GM23248 (cell line): ENCODE data around the gene CAMKK1. TPM values are rescaled to one million over a fixed set of nuclear protein-coding genes. Genes with fewer than 3 reads are reported as not detected.

Experiments
- DNase-seq: peaks from one replicate; pipeline ENCODE4 v3.0.0-alpha.2; 2015
- H2AFZ ChIP-seq: fragments of 200-600 bp; sonication (generic); 2 replicates; pipeline ENCODE4 v1.6.1; 2016; ENCODE audit warnings: antibody characterized with exemption
- H3F3A ChIP-seq: fragments of 200-600 bp; sonication (generic); 2 replicates; pipeline ENCODE4 v1.6.1; 2016; ENCODE audit warnings: mild to moderate bottlenecking, antibody characterized with exemption, mixed run types; ENCODE audit not compliant: insufficient read depth
- H3K27ac ChIP-seq: fragments of 200-600 bp; sonication (generic); 2 replicates; pipeline ENCODE4 v1.5.1; 2016; ENCODE audit warnings: mild to moderate bottlenecking
- H3K27me3 ChIP-seq: fragments of 200-600 bp; sonication (generic); replicated peaks from 2 replicates; pipeline ENCODE4 v1.6.1; 2016; ENCODE audit warnings: mild to moderate bottlenecking; ENCODE audit not compliant: insufficient read depth
- H3K36me3 ChIP-seq: fragments of 200-600 bp; sonication (generic); 2 replicates; pipeline ENCODE4 v1.6.1; 2016; ENCODE audit warnings: low read depth, mild to moderate bottlenecking
- H3K4me1 ChIP-seq: fragments of 200-600 bp; sonication (generic); 2 replicates; pipeline ENCODE4 v1.6.1; 2016; ENCODE audit warnings: mild to moderate bottlenecking; ENCODE audit not compliant: insufficient read depth
- H3K4me2 ChIP-seq: fragments of 200-600 bp; sonication (generic); one replicate; pipeline ENCODE4 v1.6.1; 2016; ENCODE audit warnings: mild to moderate bottlenecking; ENCODE audit not compliant: unreplicated experiment
- H3K4me3 ChIP-seq: fragments of 200-600 bp; sonication (generic); 2 replicates; pipeline ENCODE4 v1.5.1; 2016; ENCODE audit warnings: mild to moderate bottlenecking
- H3K79me2 ChIP-seq: fragments of 200-600 bp; sonication (generic); 2 replicates; pipeline ENCODE4 v1.6.1; 2016; ENCODE audit warnings: mild to moderate bottlenecking; ENCODE audit not compliant: insufficient read depth
- H3K9ac ChIP-seq: fragments of 200-600 bp; sonication (generic); 2 replicates; pipeline ENCODE4 v1.6.1; 2016; ENCODE audit warnings: mild to moderate bottlenecking
- H3K9me2 ChIP-seq: fragments of 200-600 bp; sonication (generic); 2 replicates; pipeline ENCODE4 v1.6.1; 2016; ENCODE audit warnings: mixed run types, mild to moderate bottlenecking, moderate library complexity; ENCODE audit not compliant: insufficient read depth
- H3K9me3 ChIP-seq: fragments of 200-600 bp; sonication (generic); one replicate; pipeline ENCODE4 v1.6.1; 2017; ENCODE audit warnings: low read depth
- H4K20me1 ChIP-seq: fragments of 200-600 bp; sonication (generic); 2 replicates; pipeline ENCODE4 v1.6.0; 2016; ENCODE audit not compliant: insufficient read depth
- EZH2 ChIP-seq: fragments of 200-600 bp; sonication (generic); IDR thresholded peaks from 2 replicates; pipeline ENCODE4 v1.6.1; 2018; ENCODE audit warnings: antibody characterized with exemption, mild to moderate bottlenecking; ENCODE audit not compliant: insufficient read depth, poor library complexity, severe bottlenecking
- EZH2phosphoT487 ChIP-seq: fragments of 200-600 bp; sonication (generic); IDR thresholded peaks from 2 replicates; pipeline ENCODE4 v1.6.1; 2018; ENCODE audit warnings: antibody characterized with exemption, moderate library complexity, mild to moderate bottlenecking, low read depth; ENCODE audit not compliant: insufficient read depth
- WGBS, 2 experiments: methylation state at CpG; one replicate each; pipeline ENCODE4 v1.1.6; 2015 to 2017; ENCODE audit warnings: low lambda C conversion rate in 2 of 2, low coverage in 1 of 2; ENCODE audit errors: missing lambda C conversion rate in 2 of 2; 5-methylcytosine and 5-hydroxymethylcytosine counted together
- in situ Hi-C: fragments of 300-500 bp; cut with MboI; formaldehyde crosslinking; loops from 2 replicates; pipeline ENCODE4 v1.15.0; 2020
- polyA plus RNA-seq: library from polyadenylated mRNA; unstranded; fragments of >200 nt; fragmentation: Nextera tagmentation; extraction: Ambion mirVana; gene quantifications from 2 replicates; pipeline ENCODE4 v1.2.1, GENCODE V29; 2016
- total RNA-seq: library from RNA; depleted of rRNA; stranded (reverse); fragments of >200 nt; shearing (Covaris generic); gene quantifications from 2 replicates; pipeline ENCODE4 v1.2.3, GENCODE V29; 2014

The CAMKK1 gene
- total and polyA plus RNA-seq, 2 experiments from 2014 or later, result 4.0 to 4.5 TPM

- in situ Hi-C loops, result no loop called here
- peaks cover 30% of the 10 kb centered on the region for H3K4me1 ChIP-seq
- H3K4me3 ChIP-seq, result peak overlapping the region; percentile 66; the same call in 1 of the 2 replicates
- 90% methylated on average over 7 of the region's 7 CpGs for WGBS, 2 experiments
- no peak overlapping the region for H3K27ac ChIP-seq
- H3K79me2 ChIP-seq, result no peaks in the 10 kb centered on the region
- no peak overlapping the region for H3K4me2 ChIP-seq
- H3K9ac ChIP-seq, result peak overlapping the region; percentile 74; the same call in 1 of the 2 replicates
- H3K36me3 ChIP-seq, result no peaks in the 10 kb centered on the region
- no peak for DNase-seq
- H3K27me3 ChIP-seq, result no peaks in the 10 kb centered on the region
- peaks cover 24% of the 10 kb centered on the region for H3F3A ChIP-seq
- TF ChIP-seq EZH2phosphoT487, result no peak
- TF ChIP-seq EZH2, result no peak
- H3K9me2 ChIP-seq, result no peaks in the 10 kb centered on the region
- peak overlapping the region; percentile 83 for H2AFZ ChIP-seq
- H3K9me3 ChIP-seq, result no peaks in the 10 kb centered on the region
- H4K20me1 ChIP-seq, result no peaks in the 10 kb centered on the region
Observed at GRCh38 chr17:3893720-3894116, 865 bp upstream of the CAMKK1 start.

DNA sequence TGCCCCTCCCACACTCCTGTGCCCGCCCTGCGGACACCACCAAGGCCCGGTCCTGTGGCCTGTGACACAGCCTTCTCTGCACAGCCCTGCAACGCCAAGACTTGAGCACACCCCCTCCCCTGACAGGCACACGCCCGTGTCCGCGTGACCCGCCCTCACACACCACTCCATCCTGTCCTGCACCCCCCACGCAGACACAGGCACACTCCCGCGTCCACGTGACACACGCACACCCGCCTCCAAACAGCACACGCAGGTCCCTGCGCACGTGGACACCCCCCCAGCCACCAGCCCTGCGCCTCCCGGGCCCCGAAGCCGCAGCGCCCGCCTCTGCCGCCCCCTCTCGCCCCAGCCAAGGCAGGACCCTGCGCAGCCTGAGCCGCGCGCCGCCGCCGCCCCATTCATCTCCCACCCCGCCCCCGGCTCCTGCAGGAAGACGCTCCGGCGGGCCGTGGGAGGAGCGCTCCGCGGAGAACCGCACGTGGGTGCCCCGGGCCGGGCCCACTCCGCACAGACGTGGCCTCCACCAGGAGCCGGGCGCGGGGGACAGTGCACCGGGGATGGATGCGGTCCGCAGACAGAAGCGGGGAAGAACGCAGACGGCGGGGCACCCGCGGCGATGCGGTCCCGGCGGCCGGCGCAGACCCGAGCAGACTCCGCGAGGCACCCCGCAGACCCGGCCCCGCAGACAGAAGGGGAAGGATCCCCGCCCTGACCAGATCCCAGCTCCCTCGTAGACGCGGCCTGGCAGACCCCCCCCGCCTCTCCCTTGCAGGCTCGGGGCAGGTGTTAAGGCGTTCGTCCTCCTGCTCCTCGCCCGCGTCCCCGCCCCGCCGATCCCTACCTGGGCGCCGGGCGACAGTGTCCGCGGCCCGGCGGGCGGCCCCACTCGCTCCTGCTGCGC lies 506 bp downstream of the CAMKK1 start:
- H3F3A ChIP-seq, result peaks cover 33% of the 10 kb centered on the region
- no peaks in the 10 kb centered on the region for H3K9me2 ChIP-seq
- H3K9ac ChIP-seq, result peak overlapping the region; percentile 79
- H2AFZ ChIP-seq, result peak overlapping the region; percentile 36
- peak overlapping the region; percentile 66 for H3K4me3 ChIP-seq
- in situ Hi-C loops, result no loop called here
- peak overlapping the region; percentile 76 for H3K4me2 ChIP-seq
- peaks cover 37% of the 10 kb centered on the region for H3K4me1 ChIP-seq
- H3K9me3 ChIP-seq, result no peaks in the 10 kb centered on the region
- peak overlapping the region; percentile 96 for H3K27ac ChIP-seq
- peak; percentile 86 for DNase-seq
- H3K27me3 ChIP-seq, result no peaks in the 10 kb centered on the region
- 2 to 3% methylated on average over 37 to 77 of the region's 96 CpGs for WGBS, 2 experiments
- no peaks in the 10 kb centered on the region for H4K20me1 ChIP-seq
- H3K36me3 ChIP-seq, result no peaks in the 10 kb centered on the region
- TF ChIP-seq EZH2 (no peak), EZH2phosphoT487 (no peak)
- H3K79me2 ChIP-seq, result peaks cover 4% of the 10 kb centered on the region; the same call in 1 of the 2 replicates

GRCh38 chr17:3891626-3892094 lies 1.2 kb downstream of the CAMKK1 start:
- WGBS, 2 experiments, result 46 to 49% methylated on average over 5 to 12 of the region's 12 CpGs
- Histone ChIP-seq H3K79me2 (peaks cover 11% of the 10 kb centered on the region), H3K4me1 (peaks cover 37% of the 10 kb centered on the region), H2AFZ (no peak overlapping the region; the same call in 1 of the 2 replicates), H3K4me2 (peak overlapping the region; percentile 76), H3K9me2 (no peaks in the 10 kb centered on the region), H4K20me1 (no peaks in the 10 kb centered on the region), H3K4me3 (peak overlapping the region; percentile 66), H3K27me3 (no peaks in the 10 kb centered on the region), H3K27ac (peak overlapping the region; percentile 96), H3K9ac (peak overlapping the region; percentile 79), H3F3A (peaks cover 33% of the 10 kb centered on the region), H3K36me3 (no peaks in the 10 kb centered on the region), H3K9me3 (no peaks in the 10 kb centered on the region)
- no peak for TF ChIP-seq EZH2
- no peak for TF ChIP-seq EZH2phosphoT487
- DNase-seq, result peak; percentile 51
- in situ Hi-C loops, result no loop called here

- no peaks in the 10 kb centered on the region for H3K27me3 ChIP-seq
- H3K9me3 ChIP-seq, result no peaks in the 10 kb centered on the region
- peak overlapping the region; percentile 44 for H3K4me3 ChIP-seq
- peaks cover 43% of the 10 kb centered on the region for H3K4me1 ChIP-seq
- peak overlapping the region; percentile 96 for H3K27ac ChIP-seq
- in situ Hi-C loops, result no loop called here
- WGBS, 2 experiments, result 41 to 44% methylated on average over 4 of the region's 4 CpGs
- H4K20me1 ChIP-seq, result no peaks in the 10 kb centered on the region
- H3K36me3 ChIP-seq, result no peaks in the 10 kb centered on the region
- peaks cover 33% of the 10 kb centered on the region for H3F3A ChIP-seq
- TF ChIP-seq EZH2phosphoT487 (no peak), EZH2 (no peak)
- peak overlapping the region; percentile 79 for H3K9ac ChIP-seq
- no peak for DNase-seq
- peak overlapping the region; percentile 19 for H3K4me2 ChIP-seq
- H3K9me2 ChIP-seq, result no peaks in the 10 kb centered on the region
- no peak overlapping the region for H2AFZ ChIP-seq
- peaks cover 17% of the 10 kb centered on the region for H3K79me2 ChIP-seq
Observed at GRCh38 chr17:3890878-3891219, 2.0 kb downstream of the CAMKK1 start.
